ENCODE data around the gene JARID2. TPM values are rescaled to one million over a fixed set of nuclear protein-coding genes. Genes with fewer than 3 reads are reported as not detected.

The JARID2 gene
- total and polyA plus RNA-seq, 2 of the 8 experiments (the other 6 are each of a cell fraction or from before 2014, with no cell fraction given) = 60.1 to 239 TPM

DNA sequence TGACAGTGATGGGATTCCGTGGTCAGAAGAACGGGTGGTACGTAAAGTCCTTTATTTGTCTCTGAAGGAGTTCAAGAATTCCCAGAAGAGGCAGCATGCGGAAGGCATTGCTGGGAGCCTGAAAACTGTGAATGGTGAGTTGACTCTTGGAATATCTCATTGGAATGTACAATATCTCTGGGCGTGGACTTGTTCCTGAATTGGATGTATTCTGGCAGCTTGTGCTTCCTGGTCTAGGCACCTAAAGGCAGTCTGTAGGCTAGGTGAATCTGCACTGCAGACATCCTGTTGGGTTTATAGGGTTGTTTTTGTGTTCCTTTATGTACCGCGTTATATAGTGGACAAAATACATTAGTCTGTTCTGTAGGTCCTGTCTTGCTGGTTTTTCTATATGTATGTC is 128.2 kb downstream of the JARID2 start:
- Histone ChIP-seq H4K8ac (ENCODE audit: extremely low read depth, insufficient read depth, low read length) (no peak overlapping the region), H2BK12ac (ENCODE audit: low read depth, low read length) (no peak overlapping the region), H2AK5ac (ENCODE audit: low read depth, low read length) (no peak overlapping the region), H2BK120ac (replicated peaks; ENCODE audit: low read depth, low read length) (no peak overlapping the region), H3K36me3 (ENCODE audit: control insufficient read depth in 2 of 4, insufficient read depth in 4 of 4, low read length in 3 of 4) (peaks cover 0 to 25% (median 10%) of the 10 kb centered on the region in 4 experiments; a peak in 4 of 8 replicates), H3K4me3 (ENCODE audit: extremely low read depth in 1 of 4, insufficient read depth in 2 of 4, low read depth in 3 of 4, low read length in 4 of 4) (no peak overlapping the region; a peak in 1 of 8 replicates), H3K4me2 (ENCODE audit: insufficient read depth in 1 of 2, low read depth in 2 of 2, low read length in 2 of 2) (no peak overlapping the region; a peak in 1 of 4 replicates), H4K20me1 (replicated peaks in 1 of 2; ENCODE audit: control insufficient read depth in 1 of 2, insufficient read depth in 2 of 2, low read length in 2 of 2) (peaks cover 56 to 76% of the 10 kb centered on the region in 2 experiments), H3K4ac (replicated peaks; ENCODE audit: insufficient read length, low read depth, low read length) (no peak overlapping the region), H3K14ac (ENCODE audit: insufficient read length) (no peak overlapping the region), H3K9ac (replicated peaks in 1 of 4; ENCODE audit: extremely low read depth in 1 of 4, low read depth in 3 of 4, low read length in 3 of 4) (no peak overlapping the region; a peak in 1 of 7 replicates), H3K23ac (ENCODE audit: insufficient read length) (no peak overlapping the region), H2BK5ac (ENCODE audit: low read depth, low read length) (no peak overlapping the region), H3K79me2 (ENCODE audit: control insufficient read depth in 1 of 2, insufficient read depth in 2 of 2, low read length in 2 of 2) (peaks cover 92 to 100% of the 10 kb centered on the region in 2 experiments), H3K79me1 (ENCODE audit: low read depth, low read length) (peaks cover 8% of the 10 kb centered on the region), H2BK15ac (ENCODE audit: low read length) (no peak overlapping the region), H2AFZ (ENCODE audit: low read length) (no peak overlapping the region), H2BK20ac (ENCODE audit: low read length) (no peak overlapping the region), H3K23me2 (ENCODE audit: low read depth, low read length) (no peaks in the 10 kb centered on the region), H3K9me3 (ENCODE audit: insufficient read depth in 2 of 2, low read depth in 1 of 2, low read length in 1 of 2) (no peaks in the 10 kb centered on the region), H3K27ac (ENCODE audit: low read depth, low read length) (no peak overlapping the region), H4K5ac (ENCODE audit: insufficient read length, low read depth, low read length) (no peak overlapping the region), H3K4me1 (replicated peaks in 1 of 4; ENCODE audit: control insufficient read depth in 3 of 4, insufficient read depth in 4 of 4, low read length in 3 of 4) (peaks cover 0 to 33% (median 7%) of the 10 kb centered on the region in 4 experiments; a peak in 6 of 7 replicates), H3K18ac (ENCODE audit: extremely low read depth, low read length) (no peak overlapping the region), H4K91ac (replicated peaks; ENCODE audit: insufficient read length, low read length) (no peak overlapping the region), H3K56ac (replicated peaks; ENCODE audit: insufficient read length, low read depth, low read length) (no peak overlapping the region), H3K27me3 (replicated peaks in 1 of 4; ENCODE audit: control insufficient read depth in 3 of 4, extremely low read depth in 1 of 4, insufficient read depth in 3 of 4, low read length in 3 of 4) (no peaks in the 10 kb centered on the region)
- FAIRE-seq = no peak
- WGBS, 2 experiments (ENCODE audit: extremely low coverage in 1 of 2, insufficient coverage in 1 of 2, insufficient read length in 1 of 2, insufficient replicate concordance in 2 of 2, low coverage in 1 of 2, low lambda C conversion rate in 2 of 2, missing lambda C conversion rate in 1 of 2) = 93% methylated on average over 7 of the region's 7 CpGs; no CpG with 5 or more reads in 1 of the 2 experiments
- no peak for DNase-seq (ENCODE audit: low read depth in 1 of 2, low spot score in 2 of 2)
- POLR2A ChIA-PET (ENCODE audit: partially characterized antibody) = interaction anchor here (1.3 to 1.4 kb wide), 2 partner anchors 12 to 17 kb away, joined by 3 read pairs; no protein-coding TSS in a partner anchor
- CTCF ChIA-PET (ENCODE audit: partially characterized antibody) = no interaction called here
- TF ChIP-seq CHD1 (IDR thresholded peaks at IDR 0.05; ENCODE audit: low read depth, low read length) (no peak), SIRT6 (IDR thresholded peaks at IDR 0.05; ENCODE audit: low read length) (no peak), JUN (IDR thresholded peaks at IDR 0.05; ENCODE audit: low read depth, low read length) (no peak), ZNF274 (IDR thresholded peaks at IDR 0.05; ENCODE audit: borderline replicate concordance, extremely low read depth, low read length) (no peak), JUND (IDR thresholded peaks at IDR 0.05; ENCODE audit: low read length) (no peak), KDM5A (IDR thresholded peaks at IDR 0.05; ENCODE audit: low read length) (no peak), BRCA1 (IDR thresholded peaks at IDR 0.05; ENCODE audit: low read depth, low read length) (no peak), TEAD4 (IDR thresholded peaks at IDR 0.05; ENCODE audit: low read depth, low read length) (no peak), KDM4A (IDR thresholded peaks at IDR 0.05; ENCODE audit: low read depth, low read length, severe bottlenecking) (no peak), CEBPB (IDR thresholded peaks at IDR 0.05; ENCODE audit: low read depth, low read length) (no peak), TCF12 (IDR thresholded peaks at IDR 0.05; ENCODE audit: low read depth, low read length) (no peak), RAD21 (IDR thresholded peaks at IDR 0.05 in 1 of 2, conservative IDR thresholded peaks at IDR 0.05 in 1 of 2; ENCODE audit: low read depth in 2 of 2, low read length in 2 of 2) (no peak), RFX5 (IDR thresholded peaks at IDR 0.05; ENCODE audit: borderline replicate concordance, low read depth, low read length) (no peak)
- TF ChIP-seq, protein P1, sequence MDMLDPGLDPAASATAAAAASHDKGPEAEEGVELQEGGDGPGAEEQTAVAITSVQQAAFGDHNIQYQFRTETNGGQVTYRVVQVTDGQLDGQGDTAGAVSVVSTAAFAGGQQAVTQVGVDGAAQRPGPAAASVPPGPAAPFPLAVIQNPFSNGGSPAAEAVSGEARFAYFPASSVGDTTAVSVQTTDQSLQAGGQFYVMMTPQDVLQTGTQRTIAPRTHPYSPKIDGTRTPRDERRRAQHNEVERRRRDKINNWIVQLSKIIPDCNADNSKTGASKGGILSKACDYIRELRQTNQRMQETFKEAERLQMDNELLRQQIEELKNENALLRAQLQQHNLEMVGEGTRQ (IDR thresholded peaks at IDR 0.05; ENCODE audit: low read length) = no peak
